ENCODE data around the gene FKBP3. TPM values are rescaled to one million over a fixed set of nuclear protein-coding genes. Genes with fewer than 3 reads are reported as not detected.

Gene FKBP3
- 43.8 and 64.3 TPM in 2 replicates for total RNA-seq

GRCh38 chr14:45134051-45134958 is at the start of gene FKBP3:
TSS of gene FKBP3 (minus strand) at chr14:45134481. CDS start at chr14:45134456, 25 bp downstream.

DNA sequence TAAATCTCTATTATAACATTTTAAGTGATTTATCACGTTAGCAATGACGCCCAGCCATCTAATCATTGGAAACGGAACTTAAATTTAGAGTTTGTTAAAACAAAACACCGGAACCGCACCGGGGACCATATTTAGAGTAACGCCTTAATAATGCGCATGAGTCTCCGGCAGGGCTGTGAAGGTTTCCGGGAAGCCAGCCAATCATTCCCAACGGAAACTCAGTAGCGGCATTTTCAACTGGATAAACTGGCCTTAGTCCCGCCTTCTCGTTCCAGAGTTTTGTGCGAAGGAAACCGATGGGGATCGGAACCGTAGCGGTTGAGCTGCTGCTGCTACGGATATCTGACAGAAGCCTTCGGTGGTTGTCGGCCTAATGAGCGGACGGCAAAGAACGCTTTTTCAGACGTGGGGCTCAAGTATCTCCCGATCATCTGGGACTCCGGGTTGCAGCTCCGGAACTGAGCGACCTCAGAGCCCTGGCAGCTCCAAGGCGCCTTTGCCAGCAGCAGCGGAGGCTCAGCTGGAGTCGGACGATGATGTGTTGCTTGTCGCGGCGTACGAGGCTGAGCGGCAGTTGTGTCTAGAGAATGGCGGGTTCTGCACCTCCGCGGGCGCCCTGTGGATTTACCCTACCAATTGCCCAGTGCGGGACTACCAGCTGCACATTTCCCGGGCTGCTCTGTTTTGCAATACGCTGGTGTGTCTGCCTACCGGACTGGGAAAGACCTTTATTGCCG is 1.5 kb upstream of the FKBP3 start, which contains the start of gene FANCM:
Gene FANCM (plus strand): TSS at position 272 of the 737 bp plus-strand sequence. CDS start 102 bp downstream, at position 374.

GRCh38 chr14:45083976-45084722 is 50.1 kb downstream of the FKBP3 start, which contains the start of gene PRPF39:
TSS of gene PRPF39 (plus strand) at chr14:45084116. CDS start at chr14:45095240, 11,124 bp downstream.

Other genes starting within 250 kb of the FKBP3 start
- 2.3 and 3.5 TPM in 2 replicates for gene KLHL28, start 172.5 kb downstream of the FKBP3 start, total RNA-seq
- gene TOGARAM1, start 172.3 kb downstream of the FKBP3 start, total RNA-seq: 5.5 and 6.6 TPM in 2 replicates
- 11.8 and 25.2 TPM in 2 replicates for gene PRPF39, start 50.4 kb downstream of the FKBP3 start, total RNA-seq
- 4.9 and 8.0 TPM in 2 replicates for gene FANCM, start 1.4 kb upstream of the FKBP3 start, total RNA-seq
- gene MIS18BP1, start 118.7 kb upstream of the FKBP3 start, total RNA-seq: 31.4 and 33.0 TPM in 2 replicates

Data from myometrial cell (primary cell).